HG03280 (cell line): Measurements from ENCODE around the gene TH.

Experiments used
- ATAC-seq: cut with Tn5 transposase; IDR thresholded peaks from one replicate; pipeline ENCODE4 v1.9.1; 2021; ENCODE audit warnings: mild to moderate bottlenecking, moderate library complexity; ENCODE audit not compliant: unreplicated experiment

Gene TH

GRCh38 chr11:2163428-2163978 is 8.1 kb downstream of the TH start:
- ATAC-seq: no peak

- ATAC-seq: no peak
Observed at GRCh38 chr11:2160736-2161259, 10.8 kb downstream of the TH start, which contains the start of gene INS. Gene INS (minus strand): TSS chr11:2161209. CDS start chr11:2160971, 238 bp downstream.

- ATAC-seq: no peak
Observed at GRCh38 chr11:2159536-2160413, 11.8 kb downstream of the TH start.

GRCh38 chr11:2158966-2159365 is 12.6 kb downstream of the TH start:
- ATAC-seq: no peak

GRCh38 chr11:2158296-2158737 is 13.3 kb downstream of the TH start:
- no peak for ATAC-seq

GRCh38 chr11:2157294-2158040 is 14.1 kb downstream of the TH start:
- no peak for ATAC-seq

GRCh38 chr11:2156416-2157182 is 15.0 kb downstream of the TH start:
- ATAC-seq: no peak

- ATAC-seq: no peak
Observed at GRCh38 chr11:2155511-2155910, 16.1 kb downstream of the TH start.

GRCh38 chr11:2154889-2155288 is 16.7 kb downstream of the TH start:
- ATAC-seq: no peak

- ATAC-seq: no peak
Observed at GRCh38 chr11:2154195-2154585, 17.4 kb downstream of the TH start.

GRCh38 chr11:2153581-2154194 is 17.9 kb downstream of the TH start:
- no peak for ATAC-seq

- peak; percentile 44 for ATAC-seq
Observed at GRCh38 chr11:2151500-2152257, 19.9 kb downstream of the TH start.

GRCh38 chr11:2149864-2150847 is 21.5 kb downstream of the TH start:
- ATAC-seq: no peak

GRCh38 chr11:2149460-2149859 is 22.2 kb downstream of the TH start:
- no peak for ATAC-seq

- no peak for ATAC-seq
Observed at GRCh38 chr11:2148595-2148994, 23.0 kb downstream of the TH start.

GRCh38 chr11:2147391-2147790 is 24.2 kb downstream of the TH start:
- no peak for ATAC-seq

GRCh38 chr11:2146051-2146450 is 25.6 kb downstream of the TH start:
- ATAC-seq: no peak

GRCh38 chr11:2144544-2145248 is 26.9 kb downstream of the TH start:
- no peak for ATAC-seq
